GM23338 (cell line): ENCODE results near the gene KRT84. TPM values are rescaled to one million over a fixed set of nuclear protein-coding genes. Genes with fewer than 3 reads are reported as not detected.

ENCODE experiments used
- ATAC-seq: fragments of 200-7000 bp; cut with Tn5 transposase; 3 replicates; pipeline ENCODE4 v1.9.1; 2020
- DNase-seq: peaks from one replicate; pipeline ENCODE4 v3.0.0-alpha.2; 2015; ENCODE audit warnings: low spot score
- H2AFZ ChIP-seq: fragments of 200-600 bp; sonication (generic); 2 replicates; pipeline ENCODE4 v1.8.0; 2016; ENCODE audit warnings: antibody characterized with exemption, mild to moderate bottlenecking, moderate library complexity
- H3F3A ChIP-seq: fragments of 200-600 bp; sonication (generic); replicated peaks from 2 replicates; pipeline ENCODE4 v1.8.0; 2017; ENCODE audit warnings: antibody characterized with exemption, mixed run types, low read depth
- H3K27ac ChIP-seq: fragments of 200-600 bp; sonication (generic); 2 replicates; pipeline ENCODE4 v1.6.1; 2016; ENCODE audit warnings: low read depth
- H3K27me3 ChIP-seq: fragments of 200-600 bp; sonication (generic); 2 replicates; pipeline ENCODE4 v1.8.0; 2016; ENCODE audit warnings: mild to moderate bottlenecking, mixed run types, moderate library complexity; ENCODE audit not compliant: insufficient read depth
- H3K36me3 ChIP-seq: fragments of 200-600 bp; sonication (generic); 2 replicates; pipeline ENCODE4 v1.8.0; 2016; ENCODE audit warnings: mild to moderate bottlenecking; ENCODE audit not compliant: insufficient read depth
- H3K4me1 ChIP-seq: fragments of 200-600 bp; sonication (generic); 2 replicates; pipeline ENCODE4 v1.8.0; 2016; ENCODE audit warnings: mild to moderate bottlenecking, moderate library complexity; ENCODE audit not compliant: insufficient read depth
- H3K4me2 ChIP-seq: fragments of 200-600 bp; sonication (generic); 2 replicates; pipeline ENCODE4 v1.7.1; 2017; ENCODE audit warnings: mixed run types
- H3K4me3 ChIP-seq: fragments of 200-600 bp; sonication (generic); 2 replicates; pipeline ENCODE4 v1.6.1; 2016; ENCODE audit warnings: mixed run types
- H3K79me2 ChIP-seq: fragments of 200-600 bp; sonication (generic); replicated peaks from 2 replicates; pipeline ENCODE4 v1.8.0; 2017; ENCODE audit warnings: mild to moderate bottlenecking; ENCODE audit not compliant: insufficient read depth
- H3K9me2 ChIP-seq: fragments of 200-600 bp; sonication (generic); 2 replicates; pipeline ENCODE4 v1.8.0; 2017; ENCODE audit not compliant: insufficient read depth
- H4K20me1 ChIP-seq: fragments of 200-600 bp; sonication (generic); replicated peaks from 2 replicates; pipeline ENCODE4 v1.8.0; 2017; ENCODE audit warnings: mild to moderate bottlenecking; ENCODE audit not compliant: insufficient read depth
- H3K27ac Mint-ChIP-seq: 2 replicates; pipeline ENCODE4 v1.8.0; 2020; ENCODE audit warnings: inconsistent platforms, mild to moderate bottlenecking, moderate library complexity, mixed read lengths
- H3K27me3 Mint-ChIP-seq: 3 replicates; pipeline ENCODE4 v1.8.0; 2022; ENCODE audit warnings: low read depth, mild to moderate bottlenecking, moderate library complexity, mixed read lengths, inconsistent platforms; ENCODE audit not compliant: insufficient read depth, poor library complexity
- H3K36me3 Mint-ChIP-seq: 3 replicates; pipeline ENCODE4 v1.8.0; 2021; ENCODE audit warnings: low read depth, mild to moderate bottlenecking, inconsistent platforms, moderate library complexity, mixed read lengths
- H3K4me1 Mint-ChIP-seq: 3 replicates; pipeline ENCODE4 v1.8.0; 2020; ENCODE audit warnings: mild to moderate bottlenecking, inconsistent platforms, mixed read lengths
- H3K4me3 Mint-ChIP-seq: 3 replicates; pipeline ENCODE4 v1.8.0; 2021; ENCODE audit warnings: moderate library complexity, mild to moderate bottlenecking, inconsistent platforms, mixed read lengths
- H3K9me3 Mint-ChIP-seq: 3 replicates; pipeline ENCODE4 v1.8.0; 2020; ENCODE audit warnings: moderate library complexity, mild to moderate bottlenecking, inconsistent platforms, mixed read lengths
- CREB1 ChIP-seq: fragments of 250-450 bp; sonication (Bioruptor Pico); IDR thresholded peaks from 2 replicates; pipeline ENCODE4 v1.5.0; 2020; ENCODE audit warnings: low read depth, mild to moderate bottlenecking, moderate library complexity
- EZH2 ChIP-seq: fragments of 200-600 bp; sonication (generic); IDR thresholded peaks from one replicate; pipeline ENCODE4 v1.8.0; 2017; ENCODE audit warnings: antibody characterized with exemption, mild to moderate bottlenecking, low read depth; ENCODE audit not compliant: unreplicated experiment
- NANOG ChIP-seq: IDR thresholded peaks from 2 replicates; pipeline ENCODE4 v1.6.1; 2016; ENCODE audit warnings: antibody characterized with exemption, borderline replicate concordance
- POLR2AphosphoS5 ChIP-seq: IDR thresholded peaks from 2 replicates; pipeline ENCODE4 v1.6.1; 2016; ENCODE audit warnings: antibody characterized with exemption, low read depth
- STAT1 ChIP-seq: IDR thresholded peaks from one replicate; pipeline ENCODE4 v1.6.1; 2016; ENCODE audit warnings: antibody characterized with exemption; ENCODE audit not compliant: unreplicated experiment
- ZNF114 ChIP-seq: fragments of 250-450 bp; sonication (Bioruptor Pico); IDR thresholded peaks from 2 replicates; pipeline ENCODE4 v1.5.0; 2020; ENCODE audit warnings: mild to moderate bottlenecking, moderate library complexity
- ZNF331 ChIP-seq: fragments of 250-450 bp; sonication (Bioruptor Pico); IDR thresholded peaks from 2 replicates; pipeline ENCODE4 v1.5.0; 2020; ENCODE audit warnings: low read depth, mild to moderate bottlenecking, moderate library complexity
- polyA plus RNA-seq: library from polyadenylated mRNA; unstranded; fragments of >200 nt; fragmentation: Nextera tagmentation; extraction: Ambion mirVana; gene quantifications from 2 replicates; pipeline ENCODE4 v1.2.1, GENCODE V29; 2016
- total RNA-seq: library from RNA; depleted of rRNA; stranded (reverse); fragments of >200 nt; shearing (Covaris generic); gene quantifications from 2 replicates; pipeline ENCODE4 v1.2.3, GENCODE V29; 2014
- TF ChIP-seq, protein P1 (sequence below): IDR thresholded peaks from 2 replicates; pipeline ENCODE4 v1.6.1; 2016; ENCODE audit warnings: antibody characterized with exemption
- TF ChIP-seq, protein P2 (sequence below): IDR thresholded peaks from one replicate; pipeline ENCODE4 v1.6.1; 2018; ENCODE audit warnings: antibody characterized with exemption; ENCODE audit not compliant: unreplicated experiment
- TF ChIP-seq, protein P3 (sequence below): fragments of 250-450 bp; sonication (Bioruptor Pico); IDR thresholded peaks from 2 replicates; pipeline ENCODE4 v1.5.0; 2020; ENCODE audit warnings: mild to moderate bottlenecking, moderate library complexity

The KRT84 gene
- total and polyA plus RNA-seq, 2 experiments from 2014 or later, result not detected

DNA sequence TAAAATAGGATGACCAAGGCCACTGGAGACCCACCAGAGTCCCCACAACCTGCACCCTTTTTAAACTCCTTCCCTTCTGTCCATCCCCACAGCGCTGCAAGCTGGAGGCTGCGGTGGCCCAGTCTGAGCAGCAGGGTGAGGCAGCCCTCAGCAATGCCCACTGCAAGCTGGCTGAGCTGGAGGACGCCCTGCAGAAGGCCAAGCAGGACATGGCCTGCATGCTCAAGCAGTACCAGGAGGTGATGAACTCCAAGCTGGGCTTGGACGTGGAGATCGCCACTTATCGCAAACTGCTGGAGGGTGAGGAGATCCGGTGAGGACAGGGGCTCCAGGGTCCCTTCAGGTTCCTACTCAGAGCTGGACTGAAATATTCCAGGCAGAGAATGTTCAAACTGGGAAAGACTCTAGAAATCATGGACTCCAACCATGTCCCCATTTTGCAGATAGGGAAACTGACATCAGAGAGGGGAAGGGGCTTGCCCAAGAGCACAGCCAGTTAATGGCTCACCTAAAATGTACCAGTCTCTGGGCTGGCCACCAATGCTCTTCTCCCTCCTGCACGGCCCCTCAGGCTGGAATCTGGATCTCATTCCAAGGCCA, 35.3 kb downstream of the KRT84 start:
- Histone ChIP-seq H3K36me3 (no peaks in the 10 kb centered on the region), H3K27me3 (no peaks in the 10 kb centered on the region), H2AFZ (no peak overlapping the region), H3K27ac (no peak overlapping the region), H3K4me1 (no peaks in the 10 kb centered on the region), H3K4me3 (no peak overlapping the region), H3K79me2 (no peaks in the 10 kb centered on the region), H4K20me1 (no peaks in the 10 kb centered on the region; the same call in 1 of the 2 replicates), H3K9me2 (no peaks in the 10 kb centered on the region), H3K4me2 (no peak overlapping the region), H3F3A (no peaks in the 10 kb centered on the region)
- no peaks in the 10 kb centered on the region for H3K36me3 Mint-ChIP-seq
- H3K27ac Mint-ChIP-seq, result no peak overlapping the region
- ATAC-seq (no peak), DNase-seq (no peak)
- TF ChIP-seq, protein P1, sequence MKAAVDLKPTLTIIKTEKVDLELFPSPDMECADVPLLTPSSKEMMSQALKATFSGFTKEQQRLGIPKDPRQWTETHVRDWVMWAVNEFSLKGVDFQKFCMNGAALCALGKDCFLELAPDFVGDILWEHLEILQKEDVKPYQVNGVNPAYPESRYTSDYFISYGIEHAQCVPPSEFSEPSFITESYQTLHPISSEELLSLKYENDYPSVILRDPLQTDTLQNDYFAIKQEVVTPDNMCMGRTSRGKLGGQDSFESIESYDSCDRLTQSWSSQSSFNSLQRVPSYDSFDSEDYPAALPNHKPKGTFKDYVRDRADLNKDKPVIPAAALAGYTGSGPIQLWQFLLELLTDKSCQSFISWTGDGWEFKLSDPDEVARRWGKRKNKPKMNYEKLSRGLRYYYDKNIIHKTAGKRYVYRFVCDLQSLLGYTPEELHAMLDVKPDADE, result no peak
- TF ChIP-seq CREB1 (CRISPR knock-in tag) (no peak), EZH2 (no peak), POLR2AphosphoS5 (no peak), ZNF114 (CRISPR knock-in tag) (no peak), STAT1 (no peak), ZNF331 (no peak)
- TF ChIP-seq, protein P2, sequence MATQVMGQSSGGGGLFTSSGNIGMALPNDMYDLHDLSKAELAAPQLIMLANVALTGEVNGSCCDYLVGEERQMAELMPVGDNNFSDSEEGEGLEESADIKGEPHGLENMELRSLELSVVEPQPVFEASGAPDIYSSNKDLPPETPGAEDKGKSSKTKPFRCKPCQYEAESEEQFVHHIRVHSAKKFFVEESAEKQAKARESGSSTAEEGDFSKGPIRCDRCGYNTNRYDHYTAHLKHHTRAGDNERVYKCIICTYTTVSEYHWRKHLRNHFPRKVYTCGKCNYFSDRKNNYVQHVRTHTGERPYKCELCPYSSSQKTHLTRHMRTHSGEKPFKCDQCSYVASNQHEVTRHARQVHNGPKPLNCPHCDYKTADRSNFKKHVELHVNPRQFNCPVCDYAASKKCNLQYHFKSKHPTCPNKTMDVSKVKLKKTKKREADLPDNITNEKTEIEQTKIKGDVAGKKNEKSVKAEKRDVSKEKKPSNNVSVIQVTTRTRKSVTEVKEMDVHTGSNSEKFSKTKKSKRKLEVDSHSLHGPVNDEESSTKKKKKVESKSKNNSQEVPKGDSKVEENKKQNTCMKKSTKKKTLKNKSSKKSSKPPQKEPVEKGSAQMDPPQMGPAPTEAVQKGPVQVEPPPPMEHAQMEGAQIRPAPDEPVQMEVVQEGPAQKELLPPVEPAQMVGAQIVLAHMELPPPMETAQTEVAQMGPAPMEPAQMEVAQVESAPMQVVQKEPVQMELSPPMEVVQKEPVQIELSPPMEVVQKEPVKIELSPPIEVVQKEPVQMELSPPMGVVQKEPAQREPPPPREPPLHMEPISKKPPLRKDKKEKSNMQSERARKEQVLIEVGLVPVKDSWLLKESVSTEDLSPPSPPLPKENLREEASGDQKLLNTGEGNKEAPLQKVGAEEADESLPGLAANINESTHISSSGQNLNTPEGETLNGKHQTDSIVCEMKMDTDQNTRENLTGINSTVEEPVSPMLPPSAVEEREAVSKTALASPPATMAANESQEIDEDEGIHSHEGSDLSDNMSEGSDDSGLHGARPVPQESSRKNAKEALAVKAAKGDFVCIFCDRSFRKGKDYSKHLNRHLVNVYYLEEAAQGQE, result no peak
- H3K4me1 Mint-ChIP-seq, result no peaks in the 10 kb centered on the region
- H3K27me3 Mint-ChIP-seq, result peaks cover 3% of the 10 kb centered on the region
- H3K9me3 Mint-ChIP-seq, result no peaks in the 10 kb centered on the region
- H3K4me3 Mint-ChIP-seq, result no peak overlapping the region

DNA sequence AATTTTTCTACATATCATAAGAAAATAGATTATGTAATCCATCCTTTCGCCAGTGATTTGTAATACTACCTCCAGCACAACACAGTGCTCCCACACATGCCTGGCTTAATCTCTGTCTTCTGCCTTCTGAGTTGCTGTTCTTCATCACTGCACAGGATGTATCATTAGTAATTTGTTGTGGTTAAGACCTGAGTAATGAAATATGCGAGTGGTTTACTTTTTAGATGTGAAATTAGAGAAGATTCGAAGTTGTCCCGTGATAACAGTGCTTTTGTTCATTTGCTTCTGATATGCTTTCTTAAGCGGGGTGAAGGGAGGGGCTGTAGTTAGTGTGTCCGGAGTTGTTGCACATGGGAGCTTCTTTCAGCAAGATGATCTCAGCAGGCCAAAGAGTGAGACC, 36.3 kb downstream of the KRT84 start:
- Histone ChIP-seq H2AFZ (no peak overlapping the region), H3K79me2 (no peaks in the 10 kb centered on the region), H3K27me3 (no peaks in the 10 kb centered on the region), H3K36me3 (no peaks in the 10 kb centered on the region), H3K4me3 (no peak overlapping the region), H3K4me2 (no peak overlapping the region), H3K9me2 (no peaks in the 10 kb centered on the region), H3K27ac (no peak overlapping the region), H3F3A (no peaks in the 10 kb centered on the region), H4K20me1 (no peaks in the 10 kb centered on the region; the same call in 1 of the 2 replicates), H3K4me1 (no peaks in the 10 kb centered on the region)
- no peak for DNase-seq
- Mint-ChIP-seq H3K27me3 (peaks cover 4% of the 10 kb centered on the region), H3K4me3 (no peak overlapping the region), H3K9me3 (no peaks in the 10 kb centered on the region), H3K4me1 (no peaks in the 10 kb centered on the region), H3K36me3 (no peaks in the 10 kb centered on the region), H3K27ac (no peak overlapping the region)
- no peak for ATAC-seq
- TF ChIP-seq CREB1 (CRISPR knock-in tag) (no peak), NANOG (no peak), EZH2 (no peak)
- TF ChIP-seq, protein P1, result no peak
- TF ChIP-seq, protein P3, sequence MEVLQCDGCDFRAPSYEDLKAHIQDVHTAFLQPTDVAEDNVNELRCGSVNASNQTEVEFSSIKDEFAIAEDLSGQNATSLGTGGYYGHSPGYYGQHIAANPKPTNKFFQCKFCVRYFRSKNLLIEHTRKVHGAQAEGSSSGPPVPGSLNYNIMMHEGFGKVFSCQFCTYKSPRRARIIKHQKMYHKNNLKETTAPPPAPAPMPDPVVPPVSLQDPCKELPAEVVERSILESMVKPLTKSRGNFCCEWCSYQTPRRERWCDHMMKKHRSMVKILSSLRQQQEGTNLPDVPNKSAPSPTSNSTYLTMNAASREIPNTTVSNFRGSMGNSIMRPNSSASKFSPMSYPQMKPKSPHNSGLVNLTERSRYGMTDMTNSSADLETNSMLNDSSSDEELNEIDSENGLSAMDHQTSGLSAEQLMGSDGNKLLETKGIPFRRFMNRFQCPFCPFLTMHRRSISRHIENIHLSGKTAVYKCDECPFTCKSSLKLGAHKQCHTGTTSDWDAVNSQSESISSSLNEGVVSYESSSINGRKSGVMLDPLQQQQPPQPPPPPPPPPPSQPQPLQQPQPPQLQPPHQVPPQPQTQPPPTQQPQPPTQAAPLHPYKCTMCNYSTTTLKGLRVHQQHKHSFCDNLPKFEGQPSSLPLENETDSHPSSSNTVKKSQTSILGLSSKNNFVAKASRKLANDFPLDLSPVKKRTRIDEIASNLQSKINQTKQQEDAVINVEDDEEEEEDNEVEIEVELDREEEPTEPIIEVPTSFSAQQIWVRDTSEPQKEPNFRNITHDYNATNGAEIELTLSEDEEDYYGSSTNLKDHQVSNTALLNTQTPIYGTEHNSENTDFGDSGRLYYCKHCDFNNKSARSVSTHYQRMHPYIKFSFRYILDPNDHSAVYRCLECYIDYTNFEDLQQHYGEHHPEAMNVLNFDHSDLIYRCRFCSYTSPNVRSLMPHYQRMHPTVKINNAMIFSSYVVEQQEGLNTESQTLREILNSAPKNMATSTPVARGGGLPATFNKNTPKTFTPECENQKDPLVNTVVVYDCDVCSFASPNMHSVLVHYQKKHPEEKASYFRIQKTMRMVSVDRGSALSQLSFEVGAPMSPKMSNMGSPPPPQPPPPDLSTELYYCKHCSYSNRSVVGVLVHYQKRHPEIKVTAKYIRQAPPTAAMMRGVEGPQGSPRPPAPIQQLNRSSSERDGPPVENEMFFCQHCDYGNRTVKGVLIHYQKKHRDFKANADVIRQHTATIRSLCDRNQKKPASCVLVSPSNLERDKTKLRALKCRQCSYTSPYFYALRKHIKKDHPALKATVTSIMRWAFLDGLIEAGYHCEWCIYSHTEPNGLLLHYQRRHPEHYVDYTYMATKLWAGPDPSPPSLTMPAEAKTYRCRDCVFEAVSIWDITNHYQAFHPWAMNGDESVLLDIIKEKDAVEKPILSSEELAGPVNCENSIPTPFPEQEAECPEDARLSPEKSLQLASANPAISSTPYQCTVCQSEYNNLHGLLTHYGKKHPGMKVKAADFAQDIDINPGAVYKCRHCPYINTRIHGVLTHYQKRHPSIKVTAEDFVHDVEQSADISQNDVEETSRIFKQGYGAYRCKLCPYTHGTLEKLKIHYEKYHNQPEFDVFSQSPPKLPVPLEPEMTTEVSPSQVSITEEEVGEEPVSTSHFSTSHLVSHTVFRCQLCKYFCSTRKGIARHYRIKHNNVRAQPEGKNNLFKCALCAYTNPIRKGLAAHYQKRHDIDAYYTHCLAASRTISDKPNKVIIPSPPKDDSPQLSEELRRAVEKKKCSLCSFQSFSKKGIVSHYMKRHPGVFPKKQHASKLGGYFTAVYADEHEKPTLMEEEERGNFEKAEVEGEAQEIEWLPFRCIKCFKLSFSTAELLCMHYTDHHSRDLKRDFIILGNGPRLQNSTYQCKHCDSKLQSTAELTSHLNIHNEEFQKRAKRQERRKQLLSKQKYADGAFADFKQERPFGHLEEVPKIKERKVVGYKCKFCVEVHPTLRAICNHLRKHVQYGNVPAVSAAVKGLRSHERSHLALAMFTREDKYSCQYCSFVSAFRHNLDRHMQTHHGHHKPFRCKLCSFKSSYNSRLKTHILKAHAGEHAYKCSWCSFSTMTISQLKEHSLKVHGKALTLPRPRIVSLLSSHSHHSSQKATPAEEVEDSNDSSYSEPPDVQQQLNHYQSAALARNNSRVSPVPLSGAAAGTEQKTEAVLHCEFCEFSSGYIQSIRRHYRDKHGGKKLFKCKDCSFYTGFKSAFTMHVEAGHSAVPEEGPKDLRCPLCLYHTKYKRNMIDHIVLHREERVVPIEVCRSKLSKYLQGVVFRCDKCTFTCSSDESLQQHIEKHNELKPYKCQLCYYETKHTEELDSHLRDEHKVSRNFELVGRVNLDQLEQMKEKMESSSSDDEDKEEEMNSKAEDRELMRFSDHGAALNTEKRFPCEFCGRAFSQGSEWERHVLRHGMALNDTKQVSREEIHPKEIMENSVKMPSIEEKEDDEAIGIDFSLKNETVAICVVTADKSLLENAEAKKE, result no peak
